HepG2 (cell line): Measurements from ENCODE around the gene HAGH. TPM values are rescaled to one million over a fixed set of nuclear protein-coding genes. Genes with fewer than 3 reads are reported as not detected.
A peak's percentile ranks its signal among the peaks of the same experiment; 100 is the strongest.

ENCODE experiments used
- ATRX ChIP-seq: sonication (generic); formaldehyde crosslinking; IDR thresholded peaks from 2 replicates; pipeline ENCODE4 v1.4.0; 2020; ENCODE audit warnings: missing genetic modification reagents, borderline replicate concordance
- CBX5 ChIP-seq: sonication (generic); formaldehyde crosslinking; IDR thresholded peaks from 2 replicates; pipeline ENCODE4 v1.4.0; 2020; ENCODE audit warnings: missing genetic modification reagents, borderline replicate concordance
- DMAP1 ChIP-seq: IDR thresholded peaks from 2 replicates; pipeline ENCODE4 v1.6.1; 2016
- FOXM1 ChIP-seq: sonication (generic); formaldehyde crosslinking; IDR thresholded peaks from 2 replicates; pipeline ENCODE4 v1.5.0; 2020; ENCODE audit warnings: missing genetic modification reagents
- GFI1 ChIP-seq: sonication (generic); formaldehyde crosslinking; IDR thresholded peaks from 2 replicates; pipeline ENCODE4 v1.5.0; 2020; ENCODE audit warnings: missing genetic modification reagents, mild to moderate bottlenecking, borderline replicate concordance
- HNF4A ChIP-seq: sonication (generic); formaldehyde crosslinking; IDR thresholded peaks from 2 replicates; pipeline ENCODE4 v1.4.0; 2020; ENCODE audit warnings: missing genetic modification reagents
- HNRNPK ChIP-seq: fragments of 200-400 bp; formaldehyde crosslinking; IDR thresholded peaks from 2 replicates; pipeline ENCODE4 v1.6.1; 2018; ENCODE audit warnings: low read length, low read depth, moderate library complexity, mild to moderate bottlenecking; ENCODE audit not compliant: poor library complexity, severe bottlenecking
- KDM4B ChIP-seq: sonication (generic); formaldehyde crosslinking; IDR thresholded peaks from 2 replicates; pipeline ENCODE4 v1.4.0; 2020; ENCODE audit warnings: missing genetic modification reagents
- KDM6A ChIP-seq: IDR thresholded peaks from 2 replicates; pipeline ENCODE4 v1.6.1; 2016; ENCODE audit warnings: low read depth
- MIXL1 ChIP-seq: IDR thresholded peaks from 2 replicates; pipeline ENCODE4 v1.6.1; 2016
- RNF219 ChIP-seq: sonication (generic); formaldehyde crosslinking; IDR thresholded peaks from 2 replicates; pipeline ENCODE4 v1.5.0; 2020; ENCODE audit warnings: mild to moderate bottlenecking, missing genetic modification reagents
- SOX13 ChIP-seq, 3 experiments: fragments of 450-650 bp in 1 of 3; sonication (generic) in 1 of 3; formaldehyde crosslinking in 1 of 3; IDR thresholded peaks in 2 of 3; conservative IDR thresholded peaks in 1 of 3; 2 replicates each; pipeline versions ENCODE4 v1.5.0 to v1.6.1; 2016 to 2020; ENCODE audit warnings: antibody characterized with exemption in 1 of 3, mild to moderate bottlenecking in 1 of 3, missing compliant biosample characterization in 1 of 3, missing genetic modification reagents in 1 of 3, moderate library complexity in 1 of 3
- TBX2 ChIP-seq: sonication (generic); formaldehyde crosslinking; IDR thresholded peaks from 2 replicates; pipeline ENCODE4 v1.5.0; 2020; ENCODE audit warnings: missing genetic modification reagents, mild to moderate bottlenecking, borderline replicate concordance
- TEAD3 ChIP-seq: optimal IDR thresholded peaks from 2 replicates; pipeline ENCODE3; 2016; ENCODE audit warnings: borderline replicate concordance
- TGIF2 ChIP-seq: IDR thresholded peaks from 2 replicates; pipeline ENCODE4 v1.6.1; 2016; ENCODE audit warnings: control low read depth, missing compliant biosample characterization
- ZBTB33 ChIP-seq: sonication (generic); formaldehyde crosslinking; IDR thresholded peaks from 2 replicates; pipeline ENCODE4 v1.4.0; 2020; ENCODE audit warnings: missing genetic modification reagents
- ZBTB4 ChIP-seq: sonication (generic); formaldehyde crosslinking; IDR thresholded peaks from 2 replicates; pipeline ENCODE4 v1.4.0; 2020; ENCODE audit warnings: missing genetic modification reagents, mild to moderate bottlenecking, borderline replicate concordance
- ZNF383 ChIP-seq: sonication (generic); formaldehyde crosslinking; IDR thresholded peaks from 2 replicates; pipeline ENCODE4 v1.4.0; 2020; ENCODE audit warnings: missing genetic modification reagents, mild to moderate bottlenecking, borderline replicate concordance
- ZNF550 ChIP-seq: sonication (generic); formaldehyde crosslinking; IDR thresholded peaks from 2 replicates; pipeline ENCODE4 v1.4.0; 2020; ENCODE audit warnings: mild to moderate bottlenecking, missing genetic modification reagents, borderline replicate concordance
- ZNF614 ChIP-seq: IDR thresholded peaks from 2 replicates; pipeline ENCODE4 v1.6.1; 2018; ENCODE audit warnings: missing biosample characterization, missing genetic modification reagents, inconsistent platforms, borderline replicate concordance
- ZNF704 ChIP-seq: sonication (generic); formaldehyde crosslinking; IDR thresholded peaks from 2 replicates; pipeline ENCODE4 v1.8.1; 2023; ENCODE audit warnings: mild to moderate bottlenecking, inconsistent platforms, moderate library complexity, missing genetic modification reagents, borderline replicate concordance
- polyA plus RNA-seq, 8 experiments: library from polyadenylated mRNA; depleted of rRNA in 3 of 8; stranded (reverse) in 7 of 8; unstranded in 1 of 8; fragments of >200 nt; fragmentation: Illumina TruSeq in 4 of 8; extraction: Trizol in 4 of 8; gene quantifications; 2 replicates each; pipeline versions ENCODE4 v1.2.1 to v1.2.3, GENCODE V29; 2011 to 2016; ENCODE audit warnings: low read depth in 4 of 8, missing spikeins in 1 of 8, mixed read lengths in 1 of 8; ENCODE audit not compliant: insufficient read depth in 1 of 8
- total RNA-seq, 5 experiments: library from RNA; depleted of rRNA; stranded (reverse); fragments of >200 nt; fragmentation: Illumina TruSeq; extraction: Trizol; gene quantifications; 2 replicates each; pipeline ENCODE4 v1.2.3, GENCODE V29; 2016; ENCODE audit warnings: low read depth in 1 of 5

The HAGH gene
- total and polyA plus RNA-seq, 2 of the 13 experiments (the other 11 are each of a cell fraction or from before 2014, with no cell fraction given): 70.4 to 95.4 TPM

- TF ChIP-seq GFI1 (CRISPR knock-in tag) (peak; percentile 32; the same call in 1 of the 2 replicates), KDM6A (CRISPR knock-in tag) (no peak), CBX5 (CRISPR knock-in tag) (no peak), TGIF2 (peak; percentile 31; the same call in 1 of the 2 replicates), SOX13 (IDR thresholded peaks at IDR 0.05) (no peak), SOX13 (CRISPR knock-in tag; conservative IDR thresholded peaks at IDR 0.05 in 1 of 2, IDR thresholded peaks at IDR 0.05 in 1 of 2) (peak in 1 of 2 experiments; percentile 48; a peak in 1 of 4 replicates), FOXM1 (CRISPR knock-in tag) (no peak), KDM4B (CRISPR knock-in tag) (no peak), RNF219 (no peak), ZBTB33 (CRISPR knock-in tag) (no peak), DMAP1 (CRISPR knock-in tag) (no peak), ZNF614 (no peak), TBX2 (CRISPR knock-in tag) (peak; percentile 79), ZBTB4 (no peak), HNRNPK (no peak), HNF4A (CRISPR knock-in tag) (peak; percentile 41; the same call in 1 of the 2 replicates), ATRX (no peak), MIXL1 (CRISPR knock-in tag) (no peak), ZNF550 (CRISPR knock-in tag) (no peak), TEAD3 (CRISPR knock-in tag) (no peak), ZNF383 (CRISPR knock-in tag) (no peak), ZNF704 (CRISPR knock-in tag) (no peak)
These were observed 43.9 kb upstream of the HAGH start (continued) for GRCh38 chr16:1870365-1871082.
